GM12878 (cell line): ENCODE data around the gene C21orf58.

Experiments used
- CREM ChIP-seq: IDR thresholded peaks from 2 replicates; pipeline ENCODE4 v1.6.1; 2014; ENCODE audit warnings: antibody characterized with exemption, low read depth
- CTCF ChIP-seq, 3 experiments: IDR thresholded peaks in 2 of 3; conservative IDR thresholded peaks in 1 of 3; 2 replicates each; pipeline ENCODE4 v1.5.1; 2011; ENCODE audit warnings: low read depth in 3 of 3, low read length in 3 of 3, mild to moderate bottlenecking in 3 of 3, control low read depth in 2 of 3, moderate library complexity in 2 of 3, inconsistent platforms in 1 of 3, mixed read lengths in 1 of 3; ENCODE audit not compliant: control insufficient read depth in 2 of 3, insufficient read depth in 1 of 3; ENCODE audit errors: extremely low read depth in 1 of 3

GRCh38 chr21:46285206-46285661, 38.4 kb downstream of the C21orf58 start, which contains the start of gene MCM3AP:
- TF ChIP-seq CREM (no peak), CTCF (IDR thresholded peaks at IDR 0.05 in 2 of 3, conservative IDR thresholded peaks at IDR 0.05 in 1 of 3; ENCODE audit: control insufficient read depth in 2 of 3, extremely low read depth in 1 of 3, insufficient read depth in 1 of 3, low read depth in 3 of 3, low read length in 3 of 3) (no peak)
